Peyer's patch (tissue), 4 donors: ENCODE data around the gene DISC1.

Experiments used
- POLR2A ChIP-seq, 2 donors: fragments of 450-650 bp; IDR thresholded peaks; one replicate each; pipeline ENCODE4 v1.5.1; 2017; ENCODE audit warnings: antibody characterized with exemption in 2 of 2, mild to moderate bottlenecking in 2 of 2, moderate library complexity in 2 of 2
- TF ChIP-seq, protein P1 (sequence below), 6 experiments: fragments of 450-650 bp in 4 of 6; fragments of 200-600 bp in 2 of 6; sonication (generic) in 1 of 6; IDR thresholded peaks; one replicate each; pipeline ENCODE4 v1.5.1; 2017 to 2019; ENCODE audit warnings: antibody characterized with exemption in 6 of 6, mild to moderate bottlenecking in 3 of 6, moderate library complexity in 1 of 6

DNA sequence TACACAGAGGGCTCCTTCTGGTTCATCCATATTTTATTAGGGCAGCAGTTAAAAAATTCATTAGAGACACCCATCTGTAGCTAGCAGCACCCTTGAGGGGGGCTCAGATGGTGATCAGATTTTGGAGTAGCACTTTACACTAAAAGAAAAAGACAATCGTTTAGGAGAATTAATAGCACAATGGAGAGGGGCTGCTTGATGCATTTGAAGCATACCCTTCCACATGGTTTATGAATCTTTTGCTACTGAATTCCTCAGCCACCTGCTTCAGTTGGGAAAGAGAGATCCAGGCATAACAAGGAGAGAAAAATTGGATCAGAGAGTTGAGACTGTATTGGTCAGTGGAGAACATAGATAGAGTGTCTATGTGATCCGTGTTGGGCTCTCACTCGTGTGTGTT lies 54.4 kb downstream of the DISC1 start:
- TF ChIP-seq, protein P1, sequence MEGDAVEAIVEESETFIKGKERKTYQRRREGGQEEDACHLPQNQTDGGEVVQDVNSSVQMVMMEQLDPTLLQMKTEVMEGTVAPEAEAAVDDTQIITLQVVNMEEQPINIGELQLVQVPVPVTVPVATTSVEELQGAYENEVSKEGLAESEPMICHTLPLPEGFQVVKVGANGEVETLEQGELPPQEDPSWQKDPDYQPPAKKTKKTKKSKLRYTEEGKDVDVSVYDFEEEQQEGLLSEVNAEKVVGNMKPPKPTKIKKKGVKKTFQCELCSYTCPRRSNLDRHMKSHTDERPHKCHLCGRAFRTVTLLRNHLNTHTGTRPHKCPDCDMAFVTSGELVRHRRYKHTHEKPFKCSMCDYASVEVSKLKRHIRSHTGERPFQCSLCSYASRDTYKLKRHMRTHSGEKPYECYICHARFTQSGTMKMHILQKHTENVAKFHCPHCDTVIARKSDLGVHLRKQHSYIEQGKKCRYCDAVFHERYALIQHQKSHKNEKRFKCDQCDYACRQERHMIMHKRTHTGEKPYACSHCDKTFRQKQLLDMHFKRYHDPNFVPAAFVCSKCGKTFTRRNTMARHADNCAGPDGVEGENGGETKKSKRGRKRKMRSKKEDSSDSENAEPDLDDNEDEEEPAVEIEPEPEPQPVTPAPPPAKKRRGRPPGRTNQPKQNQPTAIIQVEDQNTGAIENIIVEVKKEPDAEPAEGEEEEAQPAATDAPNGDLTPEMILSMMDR (IDR thresholded peaks at IDR 0.05) = no peak
- TF ChIP-seq POLR2A (IDR thresholded peaks at IDR 0.05) = no peak
